Activated T-cell treated with anti-CD3 and anti-CD28 coated beads, Interleukin-2, amount 50 U/mL, for 1 hour (primary cell): Measurements from ENCODE around the gene DNAAF3.
"Not testable (repeated sequence)": the region's sequence is repeated elsewhere in the genome, so short reads cannot be mapped to it uniquely, and the experiment has no call there.

Experiments
- DNase-seq: peaks from one replicate; pipeline ENCODE4 v3.0.0-alpha.2; 2020

Gene DNAAF3

DNA sequence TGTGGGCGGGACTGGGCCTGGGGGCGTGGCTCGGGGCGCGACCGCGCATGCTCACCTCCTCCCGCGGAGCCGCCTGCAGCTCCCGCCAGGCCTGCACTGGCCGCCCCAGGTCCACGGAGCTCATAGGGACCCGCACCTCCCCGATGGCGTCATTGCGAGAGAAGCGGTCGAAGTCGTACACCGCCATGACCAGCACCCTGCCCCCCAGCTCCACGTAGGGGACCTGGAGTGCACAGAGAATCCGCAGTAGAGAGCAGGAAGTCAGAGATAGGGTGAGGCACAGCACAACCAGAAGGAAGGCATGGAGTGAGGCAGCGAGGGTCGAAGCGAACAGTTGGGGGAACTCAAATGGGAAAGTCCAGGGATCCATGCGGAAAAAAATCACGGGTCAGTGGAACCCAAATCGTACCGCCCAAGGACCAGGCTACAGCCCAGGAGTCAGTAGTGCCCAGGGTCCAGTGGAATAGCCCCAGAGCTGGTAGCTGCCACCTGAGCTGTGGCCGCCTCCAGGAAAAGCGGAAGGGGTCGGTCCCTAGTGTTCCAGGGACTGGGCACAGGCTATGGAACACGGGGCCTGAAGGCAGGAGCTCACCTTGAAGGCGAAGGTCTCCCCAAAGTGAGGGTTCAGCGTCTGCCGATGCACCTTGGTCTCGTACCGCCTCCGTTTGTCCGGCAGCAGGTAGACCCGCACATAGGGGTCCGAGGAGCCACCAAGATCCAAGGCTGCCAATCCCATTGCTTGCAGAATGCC is 8.9 kb upstream of the DNAAF3 start:
- no peak for DNase-seq

GRCh38 chr19:55174425-55175116 is 8.2 kb upstream of the DNAAF3 start:
- no peak for DNase-seq

GRCh38 chr19:55173714-55174409 is 7.4 kb upstream of the DNAAF3 start:
- DNase-seq: peak; percentile 37

GRCh38 chr19:55173186-55173713 is 6.8 kb upstream of the DNAAF3 start:
- DNase-seq: no peak

DNA sequence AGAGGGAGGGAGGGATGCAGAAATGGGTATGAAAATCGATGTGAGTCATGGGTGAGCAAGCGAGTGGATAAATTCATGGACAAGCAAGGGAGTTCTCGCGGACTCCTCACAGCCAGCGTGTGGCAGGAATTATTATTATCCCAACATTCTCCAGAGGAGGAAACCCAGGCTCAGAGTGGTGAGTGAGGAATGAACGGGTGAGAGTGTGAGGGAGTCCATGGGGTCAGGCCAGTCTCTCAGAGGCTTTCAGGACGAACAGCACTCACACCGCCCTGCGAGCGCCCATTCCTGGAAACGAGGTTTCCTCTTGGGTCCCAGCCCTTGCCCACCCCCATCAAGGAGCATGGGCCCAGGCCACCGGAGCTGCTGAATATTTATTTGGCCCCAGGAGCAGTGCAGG is 6.3 kb upstream of the DNAAF3 start:
- no peak for DNase-seq

DNA sequence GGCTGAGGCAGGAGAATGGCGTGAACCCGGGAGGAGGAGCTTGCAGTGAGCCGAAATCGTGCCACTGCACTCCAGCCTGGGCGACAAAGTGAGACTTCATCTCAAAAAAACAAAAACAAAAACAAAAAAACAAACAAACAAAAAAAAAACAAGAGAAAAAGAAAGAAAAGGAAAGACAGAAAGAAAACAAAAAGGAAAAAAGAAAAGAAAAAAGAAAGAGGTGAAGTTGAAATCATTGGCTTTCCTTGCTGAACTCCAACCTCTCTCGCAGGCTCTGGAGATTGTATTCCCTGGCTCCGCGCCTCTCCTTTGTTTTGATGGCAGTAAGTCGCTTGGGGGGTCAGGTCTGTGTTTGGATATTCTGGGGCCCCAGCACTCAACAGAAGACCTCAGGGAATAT is 5.9 kb upstream of the DNAAF3 start:
- DNase-seq: not testable (repeated sequence)

GRCh38 chr19:55171440-55171839 is 5.0 kb upstream of the DNAAF3 start:
- no peak for DNase-seq

DNA sequence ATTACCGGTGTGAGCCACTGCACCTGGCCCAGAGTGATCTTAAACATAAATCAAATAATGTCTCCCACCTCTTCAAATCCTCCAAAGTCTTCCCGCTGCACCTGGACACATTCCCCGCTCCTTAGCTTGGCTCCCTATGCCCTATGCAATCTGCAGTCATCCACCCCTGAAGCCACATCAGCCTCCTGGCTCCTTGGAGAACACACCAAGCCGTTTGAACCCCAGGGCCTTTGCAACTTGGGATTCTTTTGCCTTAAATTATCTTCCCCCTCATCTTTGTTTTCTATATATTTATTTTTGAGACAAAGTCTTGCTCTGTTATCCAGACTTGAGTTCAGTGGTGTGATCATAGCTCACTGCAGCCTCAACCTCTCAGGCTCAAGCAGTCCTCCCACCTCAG is 2.7 kb upstream of the DNAAF3 start:
- no peak for DNase-seq

- DNase-seq: peak; percentile 53
These were observed 372 bp downstream of the DNAAF3 start for GRCh38 chr19:55165952-55166529.

DNA sequence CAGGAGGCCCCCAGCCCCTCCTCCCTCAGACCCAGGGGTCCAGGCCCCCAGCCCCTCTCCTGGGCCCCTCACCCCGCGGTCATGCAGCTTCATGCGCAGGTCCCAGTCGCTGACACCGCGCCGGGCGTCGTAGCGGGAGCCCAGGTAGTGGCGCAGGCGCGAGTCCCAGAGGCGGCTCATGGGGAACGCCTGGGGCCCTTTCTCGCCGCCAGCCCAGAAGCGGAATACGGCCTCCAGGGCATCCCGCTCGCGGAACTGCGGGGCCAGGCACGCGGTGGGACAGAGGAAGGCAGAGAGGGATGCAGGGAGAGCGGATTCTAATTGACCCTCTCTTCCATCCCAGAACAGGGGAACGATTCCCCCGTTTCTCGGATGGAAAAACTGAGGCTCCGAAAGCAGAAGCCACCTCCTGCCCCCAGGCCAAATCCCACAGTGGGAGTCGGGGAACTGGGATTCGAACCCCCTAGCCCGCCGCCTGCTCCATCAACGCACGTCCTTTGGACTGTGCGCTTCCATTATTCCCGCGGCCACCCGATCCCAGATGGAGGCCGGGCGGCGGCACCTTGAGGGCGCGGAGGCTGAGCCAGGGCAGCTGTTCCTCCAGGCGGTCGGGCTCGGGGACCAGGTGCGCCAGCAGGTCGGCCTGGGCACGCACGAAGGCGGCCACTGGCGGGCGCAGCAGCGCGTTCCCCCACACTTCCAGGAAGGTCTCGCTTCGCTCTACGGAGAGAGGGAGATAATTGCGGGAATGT is 4.7 kb downstream of the DNAAF3 start:
- DNase-seq: no peak

GRCh38 chr19:55160986-55161365 is 5.4 kb downstream of the DNAAF3 start:
- DNase-seq: no peak

DNA sequence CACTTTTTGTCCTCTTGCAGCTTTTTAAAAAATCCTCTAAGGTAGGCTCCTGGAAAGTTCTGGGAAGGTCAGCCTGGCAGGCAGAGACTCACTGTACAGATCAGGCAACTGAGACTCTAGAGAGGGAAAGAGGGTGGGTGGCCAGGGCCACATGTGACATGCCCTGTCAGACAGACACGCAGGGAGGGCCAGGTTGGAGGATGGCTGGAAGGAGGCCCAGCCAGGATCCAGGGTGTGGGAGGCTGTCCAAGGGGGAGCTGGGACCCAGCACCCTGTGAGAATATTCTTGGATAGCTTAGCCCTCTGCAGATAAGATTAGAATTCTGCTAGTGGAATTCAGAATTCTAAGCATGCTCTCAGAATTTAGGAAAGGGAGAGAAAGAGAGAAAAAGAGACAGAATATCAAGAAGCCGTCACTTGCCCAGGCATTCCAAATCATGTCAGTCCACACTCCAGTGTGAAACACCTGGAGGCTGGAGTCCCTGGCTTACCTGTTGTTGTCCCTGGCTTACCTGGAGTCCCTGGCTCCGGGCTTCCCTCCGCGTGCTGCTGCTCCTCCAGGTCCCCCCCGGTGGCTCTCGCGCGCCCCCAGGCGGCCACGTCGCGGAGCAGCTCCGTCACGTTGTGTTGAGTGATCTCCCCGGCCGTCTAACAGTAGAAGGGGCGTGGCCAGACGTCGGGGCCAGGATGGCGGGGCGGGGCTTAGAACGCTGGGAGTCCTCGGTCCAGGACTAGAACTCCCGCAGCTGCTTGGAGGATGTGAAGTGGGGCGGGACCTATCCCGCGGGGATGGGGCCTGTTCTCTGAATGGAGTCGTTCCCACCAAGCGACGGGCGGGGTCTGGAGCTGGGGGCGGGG is 6.1 kb downstream of the DNAAF3 start:
- peak; percentile 85 for DNase-seq

DNA sequence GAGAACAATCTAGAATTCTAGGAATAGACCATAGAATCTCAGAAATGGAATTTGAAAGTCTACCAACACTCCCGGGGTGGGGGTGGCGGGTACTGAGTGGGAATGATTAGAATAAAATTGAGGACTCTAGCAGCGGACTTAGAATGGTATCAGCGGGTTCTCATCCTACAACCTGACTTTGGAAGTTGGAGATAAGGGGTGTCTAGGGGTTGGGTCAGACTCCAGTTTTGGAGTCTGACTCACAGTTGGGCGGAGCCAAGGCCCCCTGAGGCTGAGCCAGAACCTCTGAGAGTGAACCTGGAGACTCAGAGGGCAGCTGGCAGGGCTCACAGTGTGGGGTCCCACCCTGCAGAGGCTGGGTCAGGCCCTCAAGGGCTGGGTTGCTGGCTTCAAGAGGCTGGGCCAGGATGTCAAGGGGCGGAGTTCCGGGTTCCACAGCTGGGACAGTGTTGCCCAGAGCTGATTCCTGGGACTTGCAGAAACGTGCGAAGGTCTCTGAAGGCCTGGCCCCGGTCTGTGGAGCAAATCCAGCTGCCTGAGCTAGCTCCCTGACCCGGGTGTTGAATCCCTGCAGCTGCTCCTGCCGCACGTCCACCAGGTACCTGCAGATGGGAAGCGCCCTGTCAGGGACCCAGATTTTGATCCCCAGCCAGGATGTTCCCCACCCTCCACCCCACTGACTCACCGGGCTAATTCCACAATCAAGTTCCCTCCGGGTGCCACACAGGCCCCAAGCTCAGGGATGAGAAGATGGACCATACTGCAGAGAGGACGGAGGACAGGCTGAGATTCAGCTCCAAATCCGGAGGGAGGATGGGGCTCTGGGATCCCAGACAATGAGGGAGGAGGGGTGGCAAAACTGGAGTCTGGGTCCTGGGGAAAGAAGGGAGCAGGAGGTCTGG is 7.3 kb downstream of the DNAAF3 start:
- DNase-seq: no peak

- no peak for DNase-seq
These were observed 8.0 kb downstream of the DNAAF3 start for GRCh38 chr19:55158423-55158822.

DNA sequence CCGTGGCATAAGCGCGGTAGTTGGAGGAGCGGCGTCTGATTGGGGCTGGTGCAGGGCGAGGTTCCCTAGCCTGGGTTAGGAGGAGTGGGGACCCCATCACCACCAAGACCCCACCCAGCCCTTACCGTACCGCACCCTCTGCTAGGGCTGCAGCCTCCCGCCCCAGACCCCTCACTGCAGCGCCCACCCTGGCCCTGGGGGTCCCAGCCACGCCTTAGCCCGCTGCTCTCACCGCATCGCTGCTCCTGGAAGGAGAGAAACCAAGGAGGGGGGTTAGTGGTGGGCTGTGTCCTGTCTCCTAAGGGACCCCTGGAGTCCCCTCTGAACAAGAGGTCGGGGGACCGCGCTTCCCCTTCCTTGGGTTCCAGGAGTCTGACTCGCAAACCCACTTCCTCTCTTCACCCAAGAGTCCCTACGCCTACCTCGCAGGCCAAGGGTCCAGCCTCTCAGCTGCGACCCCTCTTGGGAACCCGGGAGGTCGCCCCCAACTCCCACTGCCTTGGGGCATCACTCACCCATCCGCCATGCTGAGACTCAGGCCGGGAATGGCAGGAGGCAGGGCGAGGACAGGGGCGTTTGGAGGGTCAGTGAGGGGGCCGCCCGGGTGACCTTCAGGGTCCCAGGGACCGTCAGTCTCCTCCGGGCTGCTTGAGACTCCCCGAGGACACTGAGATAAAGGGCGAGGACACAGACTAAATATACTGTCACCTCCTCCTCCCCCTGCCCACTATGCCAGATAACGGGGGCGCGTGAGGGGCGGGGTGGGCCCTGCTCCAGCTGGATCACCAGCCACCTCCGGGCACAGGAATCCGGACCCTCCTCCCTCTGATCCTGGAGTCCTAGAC is 9.1 kb downstream of the DNAAF3 start, which contains the start of gene TNNI3:
TNNI3 (minus strand) TSS at position 669 of the 845 bp plus-strand sequence; CDS start at position 526, 143 bp downstream.
- DNase-seq: no peak

- peak; percentile 49 for DNase-seq
These were observed 10.0 kb downstream of the DNAAF3 start for GRCh38 chr19:55156202-55157063.

DNA sequence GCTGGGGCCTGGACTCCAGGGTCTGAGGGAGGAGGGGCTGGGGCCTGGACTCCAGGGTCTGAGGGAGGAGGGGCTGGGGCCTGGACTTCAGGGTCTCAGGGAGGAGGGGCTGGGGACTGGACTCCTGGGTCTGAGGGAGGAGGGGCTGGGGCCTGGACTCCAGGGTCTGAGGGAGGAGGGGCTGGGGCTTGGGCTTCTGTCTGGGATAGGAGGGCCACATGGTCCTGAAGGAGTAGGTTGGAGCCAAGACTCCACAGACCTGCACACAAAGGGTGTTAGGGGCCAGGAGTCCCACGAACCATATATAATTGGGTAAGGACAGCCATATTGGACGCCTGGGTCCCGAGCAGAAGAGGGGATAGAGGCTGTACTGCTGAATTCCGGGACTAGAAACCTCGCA is 10.6 kb downstream of the DNAAF3 start:
- DNase-seq: not testable (repeated sequence)

- DNase-seq: no peak
These were observed 12.7 kb downstream of the DNAAF3 start for GRCh38 chr19:55153652-55154264.
